ENCODE results near the gene PHC1. TPM values are rescaled to one million over a fixed set of nuclear protein-coding genes. Genes with fewer than 3 reads are reported as not detected.

PHC1 gene
- polyA plus RNA-seq, 1 of the 3 experiments (the other 2 are of a cell fraction) = 27.0 TPM

DNA sequence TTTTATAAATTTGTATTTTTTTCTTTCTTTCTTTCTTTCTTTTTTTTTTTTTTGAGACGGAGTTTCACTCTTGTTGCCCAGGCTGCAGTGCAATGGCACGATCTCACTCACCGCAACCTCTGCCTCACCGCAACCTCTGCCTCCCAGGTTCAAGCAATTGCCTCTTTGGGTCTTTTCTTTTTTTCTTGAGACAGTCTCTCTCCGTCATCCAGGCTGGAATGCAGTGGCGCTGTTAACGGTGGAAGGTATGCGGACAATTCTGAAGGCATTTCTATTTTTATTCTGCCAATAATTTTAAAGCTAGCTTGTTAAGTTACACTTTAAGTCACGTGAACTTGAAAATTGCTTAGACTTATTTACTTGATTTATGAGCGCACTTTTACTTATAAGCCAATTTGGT is 8.8 kb upstream of the PHC1 start:
- H3K9ac ChIP-seq = no peak overlapping the region
- H3K4me3 ChIP-seq (ENCODE audit: low read depth in 2 of 2, low read length in 1 of 2) = no peak overlapping the region
- ChIA-PET POLR2A (no interaction called here), CTCF (no interaction called here)
- no peak for TF ChIP-seq USF1 (IDR thresholded peaks at IDR 0.05; ENCODE audit: borderline replicate concordance, low read depth)
- no peak for TF ChIP-seq PBX3 (IDR thresholded peaks at IDR 0.05)
- no peak for TF ChIP-seq IRF3 (IDR thresholded peaks at IDR 0.05; ENCODE audit: low read depth, low read length)
- TF ChIP-seq SMC3 (IDR thresholded peaks at IDR 0.05; ENCODE audit: low read depth, low read length) = no peak
- TF ChIP-seq MAX (IDR thresholded peaks at IDR 0.05; ENCODE audit: low read depth) = no peak
- no peak for TF ChIP-seq POLR2AphosphoS5 (IDR thresholded peaks at IDR 0.05; ENCODE audit: low read depth, low read length)
- no peak for TF ChIP-seq NRF1 (IDR thresholded peaks at IDR 0.05; ENCODE audit: low read depth, low read length)
- no peak for TF ChIP-seq RAD21 (IDR thresholded peaks at IDR 0.05; ENCODE audit: low read length)
- TF ChIP-seq GATA2 (CRISPR knock-in tag; IDR thresholded peaks at IDR 0.05) = no peak
- TF ChIP-seq CHD2 (IDR thresholded peaks at IDR 0.05; ENCODE audit: low read length, partially characterized antibody) = no peak
- TF ChIP-seq CTCF (IDR thresholded peaks at IDR 0.05) = no peak
- TF ChIP-seq FOSL2 (IDR thresholded peaks at IDR 0.05; ENCODE audit: borderline replicate concordance, low read depth) = no peak
- no peak for TF ChIP-seq ELF1 (IDR thresholded peaks at IDR 0.05)
- no peak for TF ChIP-seq RFX5 (IDR thresholded peaks at IDR 0.05; ENCODE audit: low read length)
- TF ChIP-seq USF2 (IDR thresholded peaks at IDR 0.05; ENCODE audit: borderline replicate concordance, low read depth, low read length) = no peak
- TF ChIP-seq JUND (IDR thresholded peaks at IDR 0.05) = no peak
- TF ChIP-seq TEAD4 (IDR thresholded peaks at IDR 0.05; ENCODE audit: borderline replicate concordance, insufficient read depth) = no peak
- H3K9me2 ChIP-seq = no peaks in the 10 kb centered on the region
- no peak overlapping the region for H2AFZ ChIP-seq (ENCODE audit: low read depth)
- no peaks in the 10 kb centered on the region for H3K4me1 ChIP-seq (ENCODE audit: control insufficient read depth in 1 of 2, insufficient read depth in 2 of 2, low read depth in 1 of 2, low read length in 1 of 2)
- no peaks in the 10 kb centered on the region; the same call in 1 of the 2 replicates for H3K27me3 ChIP-seq (ENCODE audit: insufficient read depth)
- H3K36me3 ChIP-seq (replicated peaks in 1 of 2; ENCODE audit: control insufficient read depth in 1 of 2, insufficient read depth in 2 of 2, low read length in 1 of 2) = no peaks in the 10 kb centered on the region
- no peaks in the 10 kb centered on the region for H3K9me3 ChIP-seq
- WGBS (ENCODE audit: low lambda C conversion rate) = 74% methylated on average over 9 of the region's 10 CpGs
- H3K27ac ChIP-seq (ENCODE audit: low read depth in 2 of 2, low read length in 1 of 2) = no peak overlapping the region
- no peak overlapping the region for H3K4me2 ChIP-seq
- no peaks in the 10 kb centered on the region for H3F3A ChIP-seq (replicated peaks; ENCODE audit: insufficient read depth)
- H3K79me2 ChIP-seq (ENCODE audit: insufficient read depth) = no peaks in the 10 kb centered on the region
- H4K20me1 ChIP-seq (ENCODE audit: insufficient read depth) = no peaks in the 10 kb centered on the region
- no peak for DNase-seq
